Neuronal stem cell (in vitro differentiated cells): ENCODE measurements around the gene PRKAG1.

ENCODE experiments used
- DNase-seq: peaks from one replicate; pipeline ENCODE4 v3.0.0-alpha.2; 2013; ENCODE audit warnings: low spot score
- H2AFZ ChIP-seq: one replicate; pipeline ENCODE4 v1.6.1; 2013; ENCODE audit warnings: mild to moderate bottlenecking, low read length, inconsistent platforms
- H2AK5ac ChIP-seq: 2 replicates; pipeline ENCODE4 v1.6.1; 2013; ENCODE audit warnings: low read depth, mild to moderate bottlenecking, inconsistent platforms, low read length, moderate library complexity, mixed read lengths
- H2BK120ac ChIP-seq: 2 replicates; pipeline ENCODE4 v1.6.1; 2013; ENCODE audit warnings: low read depth, mild to moderate bottlenecking, inconsistent platforms, low read length, moderate library complexity, mixed read lengths
- H2BK12ac ChIP-seq: one replicate; pipeline ENCODE4 v1.6.1; 2013; ENCODE audit warnings: low read length, inconsistent platforms
- H2BK15ac ChIP-seq: 2 replicates; pipeline ENCODE4 v1.6.1; 2013; ENCODE audit warnings: mild to moderate bottlenecking, low read length, inconsistent platforms, mixed read lengths
- H2BK5ac ChIP-seq: one replicate; pipeline ENCODE4 v1.6.1; 2013; ENCODE audit warnings: inconsistent platforms, mild to moderate bottlenecking, low read length, moderate library complexity
- H3K14ac ChIP-seq: one replicate; pipeline ENCODE4 v1.6.1; 2013; ENCODE audit warnings: low read length, inconsistent platforms
- H3K18ac ChIP-seq: 2 replicates; pipeline ENCODE4 v1.6.1; 2013; ENCODE audit warnings: low read length, inconsistent platforms
- H3K23ac ChIP-seq: 2 replicates; pipeline ENCODE4 v1.6.1; 2013; ENCODE audit warnings: low read depth, mild to moderate bottlenecking, mixed read lengths, low read length, inconsistent platforms; ENCODE audit not compliant: poor library complexity
- H3K27ac ChIP-seq: replicated peaks from 3 replicates; pipeline ENCODE4 v1.5.1; 2013; ENCODE audit warnings: low read length, inconsistent platforms
- H3K27me3 ChIP-seq, 3 experiments: 2 replicates each; pipeline ENCODE4 v1.6.1; 2013; ENCODE audit warnings: low read length in 3 of 3, mild to moderate bottlenecking in 2 of 3, inconsistent platforms in 1 of 3, low read depth in 1 of 3, mixed read lengths in 1 of 3, moderate library complexity in 1 of 3; ENCODE audit not compliant: control insufficient read depth in 3 of 3, insufficient read depth in 3 of 3
- H3K36me3 ChIP-seq, 2 donors: replicated peaks in 1 of 2; 2 replicates each; pipeline ENCODE4 v1.6.1; 2013; ENCODE audit warnings: low read length in 2 of 2; ENCODE audit not compliant: control insufficient read depth in 2 of 2, insufficient read depth in 2 of 2
- H3K4ac ChIP-seq: 2 replicates; pipeline ENCODE4 v1.6.1; 2013; ENCODE audit warnings: inconsistent platforms, mild to moderate bottlenecking, low read length, moderate library complexity
- H3K4me1 ChIP-seq, 2 donors: 1 replicate in 1 of 2; 2 replicates in 1 of 2; pipeline ENCODE4 v1.6.1; 2013; ENCODE audit warnings: low read length in 2 of 2, low read depth in 1 of 2; ENCODE audit not compliant: control insufficient read depth in 2 of 2, insufficient read depth in 1 of 2
- H3K4me2 ChIP-seq: one replicate; pipeline ENCODE4 v1.6.1; 2013; ENCODE audit warnings: mild to moderate bottlenecking, low read length, inconsistent platforms; ENCODE audit not compliant: insufficient read depth, poor library complexity, severe bottlenecking
- H3K4me3 ChIP-seq, 2 donors: 2 replicates each; pipeline ENCODE4 v1.5.1; 2013; ENCODE audit warnings: low read length in 2 of 2, mild to moderate bottlenecking in 2 of 2, inconsistent platforms in 1 of 2, moderate library complexity in 1 of 2
- H3K79me1 ChIP-seq: one replicate; pipeline ENCODE4 v1.6.1; 2013; ENCODE audit warnings: low read depth, mild to moderate bottlenecking, inconsistent platforms, low read length, moderate library complexity
- H3K9ac ChIP-seq: one replicate; pipeline ENCODE4 v1.6.1; 2013; ENCODE audit warnings: mild to moderate bottlenecking, low read depth, low read length, inconsistent platforms; ENCODE audit not compliant: poor library complexity
- H3K9me3 ChIP-seq, 2 donors: replicated peaks in 1 of 2; 2 replicates each; pipeline versions ENCODE3 to v1.6.1; 2013; ENCODE audit warnings: low read length in 2 of 2, mild to moderate bottlenecking in 2 of 2, inconsistent platforms in 1 of 2, low read depth in 1 of 2, mixed read lengths in 1 of 2, moderate library complexity in 1 of 2; ENCODE audit not compliant: control insufficient read depth in 2 of 2, insufficient read depth in 1 of 2
- H4K8ac ChIP-seq: one replicate; pipeline ENCODE4 v1.6.1; 2013; ENCODE audit warnings: low read depth, mild to moderate bottlenecking, inconsistent platforms, low read length, moderate library complexity
- H4K91ac ChIP-seq: one replicate; pipeline ENCODE4 v1.6.1; 2013; ENCODE audit warnings: low read length, low read depth, mild to moderate bottlenecking, inconsistent platforms; ENCODE audit not compliant: poor library complexity
- WGBS, 2 donors: extraction: QIAGEN DNeasy Blood & Tissue Kit; methylation state at CpG; one replicate each; pipeline ENCODE4 v1.1.7; 2013; ENCODE audit warnings: missing lambda C conversion rate in 2 of 2, mixed read lengths in 1 of 2; ENCODE audit not compliant: insufficient read length in 2 of 2, insufficient replicate concordance in 1 of 2; ENCODE audit errors: extremely low coverage in 2 of 2; 5-methylcytosine and 5-hydroxymethylcytosine counted together

PRKAG1 gene

GRCh38 chr12:49000346-49000745 lies 18.2 kb downstream of the PRKAG1 start:
- Histone ChIP-seq H2BK120ac (no peak overlapping the region), H2AFZ (no peak overlapping the region), H3K79me1 (no peaks in the 10 kb centered on the region), H3K27ac (no peak overlapping the region), H3K23ac (no peak overlapping the region), H2BK5ac (no peak overlapping the region), H3K9me3 (no peaks in the 10 kb centered on the region), H3K4me2 (no peak overlapping the region), H3K14ac (no peak overlapping the region), H4K8ac (no peak overlapping the region), H3K36me3 (peaks cover 6 to 34% of the 10 kb centered on the region in 2 donors), H3K9ac (no peak overlapping the region), H3K4ac (no peak overlapping the region), H3K4me1 (peaks cover 13 to 18% of the 10 kb centered on the region in 2 donors), H2AK5ac (no peak overlapping the region), H3K18ac (no peak overlapping the region), H2BK12ac (no peak overlapping the region), H2BK15ac (no peak overlapping the region), H3K27me3 (peaks cover 35 to 60% (median 36%) of the 10 kb centered on the region in 3 experiments), H4K91ac (no peak overlapping the region), H3K4me3 (no peak overlapping the region)
- WGBS, 2 donors: no CpG with 5 or more reads among the region's 2 CpGs
- DNase-seq: no peak

- Histone ChIP-seq H4K91ac (no peak within 1 kb of the TSS), H3K4me2 (peak within 1 kb of the TSS; percentile 62), H3K4ac (no peak within 1 kb of the TSS), H3K18ac (peak within 1 kb of the TSS; percentile 77), H3K4me3 (peak within 1 kb of the TSS; percentile 28 to 50), H2AFZ (peak within 1 kb of the TSS; percentile 99), H2BK120ac (no peak within 1 kb of the TSS), H3K79me1 (no peaks in the 10 kb centered on the region), H2BK15ac (peak within 1 kb of the TSS; percentile 56), H3K9me3 (no peaks in the 10 kb centered on the region), H3K14ac (no peak within 1 kb of the TSS), H3K27ac (no peak within 1 kb of the TSS), H3K36me3 (peaks cover 6 to 26% of the 10 kb centered on the region in 2 donors), H2BK5ac (no peak within 1 kb of the TSS), H2BK12ac (no peak within 1 kb of the TSS), H3K27me3 (peaks cover 35 to 68% (median 38%) of the 10 kb centered on the region in 3 experiments), H2AK5ac (peak within 1 kb of the TSS; percentile 22), H4K8ac (no peak within 1 kb of the TSS), H3K9ac (peak within 1 kb of the TSS; percentile 71), H3K23ac (peak within 1 kb of the TSS; percentile 82), H3K4me1 (peaks cover 13 to 18% of the 10 kb centered on the region in 2 donors)
- DNase-seq: no peak
- WGBS, 2 donors: no CpG with 5 or more reads among the region's 30 CpGs
Measured at GRCh38 chr12:48999371-49000131, 19.0 kb downstream of the PRKAG1 start, which contains the start of gene DDN. TSS of gene DDN (minus strand) at chr12:48999375. CDS start at chr12:48999287, 88 bp downstream.

DNA sequence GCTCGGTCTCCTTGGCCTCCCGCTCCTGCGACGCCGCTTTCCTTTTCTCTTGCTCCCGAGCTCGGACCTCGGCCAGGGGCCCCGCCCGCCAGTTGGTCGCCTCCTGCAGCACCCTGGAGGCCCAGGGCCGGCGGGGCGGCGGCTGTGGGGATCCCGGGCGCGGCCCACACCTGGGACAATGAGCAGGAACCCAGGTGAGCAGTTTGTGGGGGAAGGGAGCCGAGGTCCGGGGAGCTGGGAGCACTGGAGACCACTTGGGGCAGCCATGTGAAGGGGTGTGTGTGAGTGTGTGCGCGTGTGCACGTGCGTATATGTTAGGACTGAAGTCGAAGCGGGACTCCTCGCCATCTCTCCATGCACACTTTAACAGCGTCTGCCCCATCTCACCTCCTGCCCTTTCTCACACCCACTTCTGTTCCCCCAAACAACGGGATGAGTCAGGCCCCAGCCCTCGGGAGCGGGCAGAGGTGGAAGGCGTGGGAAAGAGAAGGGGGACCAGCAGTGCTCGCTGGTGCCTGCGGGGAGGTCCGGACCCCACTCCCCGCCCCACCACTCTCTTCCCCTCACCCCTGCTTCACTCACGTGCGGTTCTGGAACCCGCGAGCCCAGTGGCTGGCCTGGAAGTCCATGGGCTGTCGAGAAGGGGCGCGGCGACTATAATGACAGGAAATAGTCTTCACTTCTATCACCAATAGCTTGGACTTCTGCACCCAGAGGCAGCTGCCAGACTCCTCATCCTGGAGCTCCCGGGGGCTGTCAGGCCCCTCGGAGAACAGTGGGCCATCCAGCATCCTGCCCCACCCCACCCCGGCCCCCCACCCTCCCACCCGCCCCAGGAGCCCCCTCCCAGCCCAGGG lies 19.9 kb downstream of the PRKAG1 start:
- Histone ChIP-seq H3K4ac (no peak overlapping the region), H3K4me1 (peaks cover 13 to 18% of the 10 kb centered on the region in 2 donors), H2AK5ac (peak overlapping the region; percentile 22), H3K36me3 (peaks cover 6 to 20% of the 10 kb centered on the region in 2 donors), H3K4me2 (peak overlapping the region; percentile 46), H3K18ac (peak overlapping the region; percentile 54), H3K9me3 (no peaks in the 10 kb centered on the region), H2BK15ac (peak overlapping the region; percentile 56), H3K79me1 (no peaks in the 10 kb centered on the region), H3K4me3 (peak overlapping the region; percentile 1 to 2), H2BK12ac (no peak overlapping the region), H3K23ac (peak overlapping the region; percentile 45), H3K27ac (no peak overlapping the region), H2BK5ac (no peak overlapping the region), H2BK120ac (no peak overlapping the region), H4K91ac (no peak overlapping the region), H4K8ac (no peak overlapping the region), H3K27me3 (peaks cover 44 to 76% (median 46%) of the 10 kb centered on the region in 3 experiments), H3K9ac (peak overlapping the region; percentile 71), H3K14ac (no peak overlapping the region), H2AFZ (peak overlapping the region; percentile 99)
- WGBS, 2 donors: no CpG with 5 or more reads among the region's 48 CpGs
- DNase-seq: no peak
